ENCODE data around the gene CPNE7.

Gene CPNE7

GRCh38 chr16:89561884-89562599, 13.5 kb upstream of the CPNE7 start:
- H3K4me3 ChIP-seq (ENCODE audit: low read depth, low read length) = peak overlapping the region; percentile 69
- no peak for DNase-seq (ENCODE audit: low read depth)
- TF ChIP-seq CTCF (IDR thresholded peaks at IDR 0.05; ENCODE audit: low read depth, low read length, missing control alignments) = no peak

GRCh38 chr16:89562939-89563338, 12.6 kb upstream of the CPNE7 start:
- DNase-seq (ENCODE audit: low read depth) = no peak

GRCh38 chr16:89563639-89564392, 11.7 kb upstream of the CPNE7 start:
- H3K4me3 ChIP-seq (ENCODE audit: low read depth, low read length) = peak overlapping the region; percentile 69
- TF ChIP-seq CTCF (IDR thresholded peaks at IDR 0.05; ENCODE audit: low read depth, low read length, missing control alignments) = no peak
- no peak for DNase-seq (ENCODE audit: low read depth)

More at GRCh38 chr16:89562939-89563338, 12.6 kb upstream of the CPNE7 start:
- TF ChIP-seq CTCF (IDR thresholded peaks at IDR 0.05; ENCODE audit: low read depth, low read length, missing control alignments) = no peak
- H3K4me3 ChIP-seq (ENCODE audit: low read depth, low read length) = peak overlapping the region; percentile 69

- H3K4me3 ChIP-seq (ENCODE audit: low read depth, low read length) = no peak overlapping the region
- TF ChIP-seq CTCF (IDR thresholded peaks at IDR 0.05; ENCODE audit: low read depth, low read length, missing control alignments) = no peak
- DNase-seq (ENCODE audit: low read depth) = no peak
Observed at GRCh38 chr16:89564476-89565255, 10.9 kb upstream of the CPNE7 start.

- H3K4me3 ChIP-seq (ENCODE audit: low read depth, low read length) = no peak overlapping the region
- TF ChIP-seq CTCF (IDR thresholded peaks at IDR 0.05; ENCODE audit: low read depth, low read length, missing control alignments) = no peak
- no peak for DNase-seq (ENCODE audit: low read depth)
Observed at GRCh38 chr16:89565256-89565505, 10.4 kb upstream of the CPNE7 start.

GRCh38 chr16:89565506-89566372, 9.8 kb upstream of the CPNE7 start:
- H3K4me3 ChIP-seq (ENCODE audit: low read depth, low read length) = no peak overlapping the region
- DNase-seq (ENCODE audit: low read depth) = no peak
- peak; percentile 74 for TF ChIP-seq CTCF (IDR thresholded peaks at IDR 0.05; ENCODE audit: low read depth, low read length, missing control alignments)
